Measurements from ENCODE around the gene USP5.

- TF ChIP-seq POLR2A (IDR thresholded peaks at IDR 0.05; ENCODE audit: borderline replicate concordance, extremely low read depth, insufficient read depth, insufficient read length): peak; percentile 80
- TF ChIP-seq, protein P1, sequence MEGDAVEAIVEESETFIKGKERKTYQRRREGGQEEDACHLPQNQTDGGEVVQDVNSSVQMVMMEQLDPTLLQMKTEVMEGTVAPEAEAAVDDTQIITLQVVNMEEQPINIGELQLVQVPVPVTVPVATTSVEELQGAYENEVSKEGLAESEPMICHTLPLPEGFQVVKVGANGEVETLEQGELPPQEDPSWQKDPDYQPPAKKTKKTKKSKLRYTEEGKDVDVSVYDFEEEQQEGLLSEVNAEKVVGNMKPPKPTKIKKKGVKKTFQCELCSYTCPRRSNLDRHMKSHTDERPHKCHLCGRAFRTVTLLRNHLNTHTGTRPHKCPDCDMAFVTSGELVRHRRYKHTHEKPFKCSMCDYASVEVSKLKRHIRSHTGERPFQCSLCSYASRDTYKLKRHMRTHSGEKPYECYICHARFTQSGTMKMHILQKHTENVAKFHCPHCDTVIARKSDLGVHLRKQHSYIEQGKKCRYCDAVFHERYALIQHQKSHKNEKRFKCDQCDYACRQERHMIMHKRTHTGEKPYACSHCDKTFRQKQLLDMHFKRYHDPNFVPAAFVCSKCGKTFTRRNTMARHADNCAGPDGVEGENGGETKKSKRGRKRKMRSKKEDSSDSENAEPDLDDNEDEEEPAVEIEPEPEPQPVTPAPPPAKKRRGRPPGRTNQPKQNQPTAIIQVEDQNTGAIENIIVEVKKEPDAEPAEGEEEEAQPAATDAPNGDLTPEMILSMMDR (IDR thresholded peaks at IDR 0.05 in 2 of 3, conservative IDR thresholded peaks at IDR 0.05 in 1 of 3; ENCODE audit: borderline replicate concordance in 1 of 3, insufficient read depth in 1 of 3, low read depth in 2 of 3, low read length in 2 of 3): no peak
- TF ChIP-seq, protein P2, sequence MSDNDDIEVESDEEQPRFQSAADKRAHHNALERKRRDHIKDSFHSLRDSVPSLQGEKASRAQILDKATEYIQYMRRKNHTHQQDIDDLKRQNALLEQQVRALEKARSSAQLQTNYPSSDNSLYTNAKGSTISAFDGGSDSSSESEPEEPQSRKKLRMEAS (IDR thresholded peaks at IDR 0.05): no peak
- no peak for TF ChIP-seq EZH2phosphoT487 (IDR thresholded peaks at IDR 0.05; ENCODE audit: borderline replicate concordance)
- peak; percentile 95; the same call in 1 of the 2 replicates for TF ChIP-seq ZFX (IDR thresholded peaks at IDR 0.05)
- TF ChIP-seq FOSL1 (IDR thresholded peaks at IDR 0.05; ENCODE audit: low read depth): no peak
- no peak for TF ChIP-seq SP1 (IDR thresholded peaks at IDR 0.05; ENCODE audit: low read depth)
- no peak; the same call in 1 of the 2 replicates for TF ChIP-seq POLR2AphosphoS5 (IDR thresholded peaks at IDR 0.05; ENCODE audit: low read depth, low read length)
- peak; percentile 10 for TF ChIP-seq TCF7L2 (IDR thresholded peaks at IDR 0.05; ENCODE audit: borderline replicate concordance, extremely low read depth, insufficient read depth, insufficient read length)
- TF ChIP-seq, protein P3, sequence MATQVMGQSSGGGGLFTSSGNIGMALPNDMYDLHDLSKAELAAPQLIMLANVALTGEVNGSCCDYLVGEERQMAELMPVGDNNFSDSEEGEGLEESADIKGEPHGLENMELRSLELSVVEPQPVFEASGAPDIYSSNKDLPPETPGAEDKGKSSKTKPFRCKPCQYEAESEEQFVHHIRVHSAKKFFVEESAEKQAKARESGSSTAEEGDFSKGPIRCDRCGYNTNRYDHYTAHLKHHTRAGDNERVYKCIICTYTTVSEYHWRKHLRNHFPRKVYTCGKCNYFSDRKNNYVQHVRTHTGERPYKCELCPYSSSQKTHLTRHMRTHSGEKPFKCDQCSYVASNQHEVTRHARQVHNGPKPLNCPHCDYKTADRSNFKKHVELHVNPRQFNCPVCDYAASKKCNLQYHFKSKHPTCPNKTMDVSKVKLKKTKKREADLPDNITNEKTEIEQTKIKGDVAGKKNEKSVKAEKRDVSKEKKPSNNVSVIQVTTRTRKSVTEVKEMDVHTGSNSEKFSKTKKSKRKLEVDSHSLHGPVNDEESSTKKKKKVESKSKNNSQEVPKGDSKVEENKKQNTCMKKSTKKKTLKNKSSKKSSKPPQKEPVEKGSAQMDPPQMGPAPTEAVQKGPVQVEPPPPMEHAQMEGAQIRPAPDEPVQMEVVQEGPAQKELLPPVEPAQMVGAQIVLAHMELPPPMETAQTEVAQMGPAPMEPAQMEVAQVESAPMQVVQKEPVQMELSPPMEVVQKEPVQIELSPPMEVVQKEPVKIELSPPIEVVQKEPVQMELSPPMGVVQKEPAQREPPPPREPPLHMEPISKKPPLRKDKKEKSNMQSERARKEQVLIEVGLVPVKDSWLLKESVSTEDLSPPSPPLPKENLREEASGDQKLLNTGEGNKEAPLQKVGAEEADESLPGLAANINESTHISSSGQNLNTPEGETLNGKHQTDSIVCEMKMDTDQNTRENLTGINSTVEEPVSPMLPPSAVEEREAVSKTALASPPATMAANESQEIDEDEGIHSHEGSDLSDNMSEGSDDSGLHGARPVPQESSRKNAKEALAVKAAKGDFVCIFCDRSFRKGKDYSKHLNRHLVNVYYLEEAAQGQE (IDR thresholded peaks at IDR 0.05; ENCODE audit: low read depth): no peak
- no peak for TF ChIP-seq SIN3A (IDR thresholded peaks at IDR 0.05; ENCODE audit: low read depth)
Measured at GRCh38 chr12:6828781-6829535, 23.0 kb upstream of the USP5 start.
